ENCODE data around the gene MNX1.
A peak's percentile ranks its signal among the peaks of the same experiment; 100 is the strongest.

The MNX1 gene

DNA sequence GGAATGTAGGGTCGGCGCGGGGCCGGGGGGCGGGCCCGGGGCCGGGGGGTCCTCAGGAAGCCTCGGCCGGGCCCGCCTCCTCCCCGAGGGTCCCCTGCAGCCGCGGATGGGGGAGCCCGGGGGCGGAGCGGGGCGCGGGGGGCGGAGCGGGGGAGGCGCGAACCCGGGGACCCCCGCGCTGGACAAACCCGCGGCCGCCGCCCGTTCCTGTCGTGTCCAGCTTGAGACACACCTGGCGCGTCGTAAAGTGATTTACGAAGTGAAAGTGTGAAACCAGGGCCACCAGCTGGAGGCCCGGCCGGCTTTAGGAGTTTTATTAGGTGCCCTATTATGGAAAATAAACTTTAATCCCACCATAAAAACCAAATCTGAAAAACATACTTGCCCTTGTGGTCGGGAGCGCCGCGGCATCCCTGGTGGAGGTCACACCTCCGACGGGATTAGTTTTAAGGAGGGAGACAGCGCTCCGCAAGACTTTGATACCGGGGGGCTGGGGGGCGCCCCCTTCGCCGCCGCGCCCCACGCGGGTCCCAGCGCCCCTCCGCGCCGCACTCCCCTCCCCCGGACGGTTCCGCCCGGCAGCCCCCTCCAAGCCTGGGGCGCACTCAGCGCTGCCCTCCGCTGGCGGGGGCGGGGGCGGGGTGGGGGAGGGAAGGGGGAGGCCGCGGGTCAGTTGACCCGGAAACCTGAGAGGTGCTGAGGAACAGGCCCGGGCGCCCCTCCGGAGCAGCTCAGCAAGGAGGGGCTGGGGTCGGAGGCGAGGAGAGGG is 10.3 kb downstream of the MNX1 start:
- TF ChIP-seq POLR2AphosphoS5 (IDR thresholded peaks at IDR 0.05; ENCODE audit: low read depth) (no peak), SPI1 (IDR thresholded peaks at IDR 0.05; ENCODE audit: borderline replicate concordance, low read depth) (no peak), GABPA (IDR thresholded peaks at IDR 0.05; ENCODE audit: low read depth) (no peak)
- TF ChIP-seq, protein P1, sequence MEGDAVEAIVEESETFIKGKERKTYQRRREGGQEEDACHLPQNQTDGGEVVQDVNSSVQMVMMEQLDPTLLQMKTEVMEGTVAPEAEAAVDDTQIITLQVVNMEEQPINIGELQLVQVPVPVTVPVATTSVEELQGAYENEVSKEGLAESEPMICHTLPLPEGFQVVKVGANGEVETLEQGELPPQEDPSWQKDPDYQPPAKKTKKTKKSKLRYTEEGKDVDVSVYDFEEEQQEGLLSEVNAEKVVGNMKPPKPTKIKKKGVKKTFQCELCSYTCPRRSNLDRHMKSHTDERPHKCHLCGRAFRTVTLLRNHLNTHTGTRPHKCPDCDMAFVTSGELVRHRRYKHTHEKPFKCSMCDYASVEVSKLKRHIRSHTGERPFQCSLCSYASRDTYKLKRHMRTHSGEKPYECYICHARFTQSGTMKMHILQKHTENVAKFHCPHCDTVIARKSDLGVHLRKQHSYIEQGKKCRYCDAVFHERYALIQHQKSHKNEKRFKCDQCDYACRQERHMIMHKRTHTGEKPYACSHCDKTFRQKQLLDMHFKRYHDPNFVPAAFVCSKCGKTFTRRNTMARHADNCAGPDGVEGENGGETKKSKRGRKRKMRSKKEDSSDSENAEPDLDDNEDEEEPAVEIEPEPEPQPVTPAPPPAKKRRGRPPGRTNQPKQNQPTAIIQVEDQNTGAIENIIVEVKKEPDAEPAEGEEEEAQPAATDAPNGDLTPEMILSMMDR (IDR thresholded peaks at IDR 0.05; ENCODE audit: insufficient read depth, low read length), result no peak
- TF ChIP-seq, protein P2, sequence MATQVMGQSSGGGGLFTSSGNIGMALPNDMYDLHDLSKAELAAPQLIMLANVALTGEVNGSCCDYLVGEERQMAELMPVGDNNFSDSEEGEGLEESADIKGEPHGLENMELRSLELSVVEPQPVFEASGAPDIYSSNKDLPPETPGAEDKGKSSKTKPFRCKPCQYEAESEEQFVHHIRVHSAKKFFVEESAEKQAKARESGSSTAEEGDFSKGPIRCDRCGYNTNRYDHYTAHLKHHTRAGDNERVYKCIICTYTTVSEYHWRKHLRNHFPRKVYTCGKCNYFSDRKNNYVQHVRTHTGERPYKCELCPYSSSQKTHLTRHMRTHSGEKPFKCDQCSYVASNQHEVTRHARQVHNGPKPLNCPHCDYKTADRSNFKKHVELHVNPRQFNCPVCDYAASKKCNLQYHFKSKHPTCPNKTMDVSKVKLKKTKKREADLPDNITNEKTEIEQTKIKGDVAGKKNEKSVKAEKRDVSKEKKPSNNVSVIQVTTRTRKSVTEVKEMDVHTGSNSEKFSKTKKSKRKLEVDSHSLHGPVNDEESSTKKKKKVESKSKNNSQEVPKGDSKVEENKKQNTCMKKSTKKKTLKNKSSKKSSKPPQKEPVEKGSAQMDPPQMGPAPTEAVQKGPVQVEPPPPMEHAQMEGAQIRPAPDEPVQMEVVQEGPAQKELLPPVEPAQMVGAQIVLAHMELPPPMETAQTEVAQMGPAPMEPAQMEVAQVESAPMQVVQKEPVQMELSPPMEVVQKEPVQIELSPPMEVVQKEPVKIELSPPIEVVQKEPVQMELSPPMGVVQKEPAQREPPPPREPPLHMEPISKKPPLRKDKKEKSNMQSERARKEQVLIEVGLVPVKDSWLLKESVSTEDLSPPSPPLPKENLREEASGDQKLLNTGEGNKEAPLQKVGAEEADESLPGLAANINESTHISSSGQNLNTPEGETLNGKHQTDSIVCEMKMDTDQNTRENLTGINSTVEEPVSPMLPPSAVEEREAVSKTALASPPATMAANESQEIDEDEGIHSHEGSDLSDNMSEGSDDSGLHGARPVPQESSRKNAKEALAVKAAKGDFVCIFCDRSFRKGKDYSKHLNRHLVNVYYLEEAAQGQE (IDR thresholded peaks at IDR 0.05; ENCODE audit: insufficient replicate concordance, low read depth), result no peak
- Histone ChIP-seq H3K27me3 (ENCODE audit: insufficient read depth, poor library complexity, severe bottlenecking) (peaks cover 70% of the 10 kb centered on the region), H3K4me3 (replicated peaks; ENCODE audit: insufficient read depth, low read length) (peak overlapping the region; percentile 17), H3K27ac (replicated peaks) (no peak overlapping the region)
- DNase-seq (ENCODE audit: low read depth in 1 of 2, low spot score in 1 of 2), result no peak

DNA sequence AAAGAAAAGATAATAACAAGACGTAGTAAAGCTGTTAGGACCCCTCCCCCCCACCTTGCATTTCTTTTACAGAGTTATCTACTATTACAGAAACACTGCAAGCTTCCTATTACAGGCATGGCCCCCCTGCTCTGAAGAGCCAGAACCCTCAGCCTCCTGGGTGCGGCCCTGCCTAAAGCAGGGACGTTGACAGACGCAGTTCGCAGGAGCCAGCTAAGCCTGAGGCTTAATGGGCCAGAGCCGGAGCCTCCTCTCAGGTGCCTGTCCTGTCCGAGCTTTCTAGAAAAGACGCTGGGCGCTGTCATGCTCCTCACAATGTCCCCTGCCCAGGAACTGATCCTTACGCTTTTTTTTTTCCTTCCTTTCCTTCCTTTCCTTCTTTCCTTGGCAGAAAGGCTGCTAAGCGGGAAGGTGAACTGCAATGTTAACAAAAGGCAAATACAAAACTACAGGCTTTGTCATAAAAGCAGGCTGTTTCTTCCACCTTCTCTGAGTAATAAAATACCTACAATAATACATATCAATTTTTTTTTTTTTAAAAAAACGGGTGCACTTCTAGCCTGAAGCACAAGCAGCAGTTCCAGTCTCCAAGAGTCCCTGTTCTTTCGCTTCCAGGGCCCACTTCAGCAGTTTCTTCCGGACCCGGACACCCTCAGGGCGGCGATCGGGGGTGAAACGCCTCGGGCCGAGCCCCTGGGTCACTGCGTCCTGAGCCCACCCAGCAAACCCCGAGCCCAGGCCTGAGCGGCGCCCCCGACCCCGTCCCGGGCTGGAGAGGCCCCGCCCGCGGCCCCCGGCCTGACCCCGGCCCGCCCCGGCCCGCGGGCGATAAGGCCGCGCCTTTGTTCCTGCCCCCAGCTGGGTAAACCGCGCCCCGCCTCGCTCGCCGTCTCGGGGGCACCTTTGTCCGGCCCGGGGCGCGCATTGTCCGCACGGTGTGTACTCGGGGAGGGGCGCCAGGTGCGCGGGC is 11.2 kb downstream of the MNX1 start:
- no peak overlapping the region for H3K27ac ChIP-seq (replicated peaks)
- no peak for DNase-seq (ENCODE audit: low read depth in 1 of 2, low spot score in 1 of 2)
- TF ChIP-seq, protein P2 (IDR thresholded peaks at IDR 0.05; ENCODE audit: insufficient replicate concordance, low read depth), result no peak
- TF ChIP-seq, protein P1 (IDR thresholded peaks at IDR 0.05; ENCODE audit: insufficient read depth, low read length), result no peak
- TF ChIP-seq POLR2AphosphoS5 (IDR thresholded peaks at IDR 0.05; ENCODE audit: low read depth), result no peak
- no peak for TF ChIP-seq GABPA (IDR thresholded peaks at IDR 0.05; ENCODE audit: low read depth)
- no peak for TF ChIP-seq SPI1 (IDR thresholded peaks at IDR 0.05; ENCODE audit: borderline replicate concordance, low read depth)
- peaks cover 62% of the 10 kb centered on the region for H3K27me3 ChIP-seq (ENCODE audit: insufficient read depth, poor library complexity, severe bottlenecking)
- no peak overlapping the region for H3K4me3 ChIP-seq (replicated peaks; ENCODE audit: insufficient read depth, low read length)

DNA sequence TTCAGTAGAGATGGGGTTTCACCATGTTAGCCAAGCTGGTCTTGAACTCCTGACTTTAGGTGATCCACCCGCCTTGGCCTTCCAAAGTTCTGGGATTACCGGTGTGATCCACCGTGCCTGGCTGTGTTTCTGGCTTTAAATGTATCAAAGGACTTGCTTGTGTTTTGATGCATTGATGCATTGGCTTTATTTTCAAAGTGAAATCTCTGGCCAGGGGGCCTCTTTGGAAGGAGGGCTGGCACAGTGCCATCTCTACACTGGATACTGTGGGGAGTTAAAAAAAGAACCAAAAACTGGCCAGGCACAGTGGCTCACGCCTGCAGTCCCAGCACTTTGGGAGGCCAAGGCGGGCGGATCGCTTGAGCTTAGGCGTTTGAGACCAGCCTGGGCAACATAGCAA is 16.0 kb downstream of the MNX1 start:
- H3K4me3 ChIP-seq (replicated peaks; ENCODE audit: insufficient read depth, low read length), result no peak overlapping the region
- TF ChIP-seq, protein P2 (IDR thresholded peaks at IDR 0.05; ENCODE audit: insufficient replicate concordance, low read depth), result no peak
- no peak for TF ChIP-seq SPI1 (IDR thresholded peaks at IDR 0.05; ENCODE audit: borderline replicate concordance, low read depth)
- TF ChIP-seq, protein P1 (IDR thresholded peaks at IDR 0.05; ENCODE audit: insufficient read depth, low read length), result no peak
- no peak for TF ChIP-seq POLR2AphosphoS5 (IDR thresholded peaks at IDR 0.05; ENCODE audit: low read depth)
- no peak for TF ChIP-seq GABPA (IDR thresholded peaks at IDR 0.05; ENCODE audit: low read depth)
- H3K27me3 ChIP-seq (ENCODE audit: insufficient read depth, poor library complexity, severe bottlenecking), result peaks cover 31% of the 10 kb centered on the region
- no peak for DNase-seq (ENCODE audit: low read depth in 1 of 2, low spot score in 1 of 2)
- no peak overlapping the region for H3K27ac ChIP-seq (replicated peaks)
